Activated T-helper 1 cell treated with anti-CD3 and anti-CD28 coated beads, Interleukin-12 subunit alpha, Interleukin-12 subunit beta, Interleukin-2, Interleukin-4 antibody, amounts not matched to agents 30 ng/mL and 10 ng/mL and 1 ng/mL, durations not matched to agents 14 hours and 24 hours and 36 hours (primary cell): ENCODE measurements around the gene CATSPER3. TPM values are rescaled to one million over a fixed set of nuclear protein-coding genes. Genes with fewer than 3 reads are reported as not detected.
A peak's percentile ranks its signal among the peaks of the same experiment; 100 is the strongest.

Source experiments
- DNase-seq: peaks from one replicate; pipeline ENCODE4 v3.0.0; 2021; ENCODE audit warnings: low spot score
- H3K27ac Mint-ChIP-seq: one replicate; pipeline ENCODE4 v1.8.0; 2021; ENCODE audit warnings: mild to moderate bottlenecking, mixed read lengths
- H3K27me3 Mint-ChIP-seq: one replicate; pipeline ENCODE4 v1.8.0; 2022; ENCODE audit warnings: mild to moderate bottlenecking, moderate library complexity, mixed read lengths; ENCODE audit not compliant: insufficient read depth
- H3K36me3 Mint-ChIP-seq: one replicate; pipeline ENCODE4 v1.8.0; 2021; ENCODE audit warnings: low read depth, mixed read lengths
- H3K4me1 Mint-ChIP-seq: one replicate; pipeline ENCODE4 v1.8.0; 2021; ENCODE audit warnings: low read depth, mixed read lengths
- H3K4me3 Mint-ChIP-seq: one replicate; pipeline ENCODE4 v1.8.0; 2021; ENCODE audit warnings: mild to moderate bottlenecking, moderate library complexity, mixed read lengths
- H3K9me3 Mint-ChIP-seq: one replicate; pipeline ENCODE4 v1.8.0; 2021; ENCODE audit warnings: mixed read lengths
- intact Hi-C: fragments of 100-400 bp; cut with micrococcal nuclease; formaldehyde crosslinking; loops from one replicate; pipeline ENCODE4 v1.15.1; 2024
- total RNA-seq: library from RNA; stranded (reverse); gene quantifications from 2 replicates; pipeline ENCODE4 v1.2.3, GENCODE V29; 2022

Gene CATSPER3
- 0.41 and 0.81 TPM in 2 replicates for total RNA-seq

DNA sequence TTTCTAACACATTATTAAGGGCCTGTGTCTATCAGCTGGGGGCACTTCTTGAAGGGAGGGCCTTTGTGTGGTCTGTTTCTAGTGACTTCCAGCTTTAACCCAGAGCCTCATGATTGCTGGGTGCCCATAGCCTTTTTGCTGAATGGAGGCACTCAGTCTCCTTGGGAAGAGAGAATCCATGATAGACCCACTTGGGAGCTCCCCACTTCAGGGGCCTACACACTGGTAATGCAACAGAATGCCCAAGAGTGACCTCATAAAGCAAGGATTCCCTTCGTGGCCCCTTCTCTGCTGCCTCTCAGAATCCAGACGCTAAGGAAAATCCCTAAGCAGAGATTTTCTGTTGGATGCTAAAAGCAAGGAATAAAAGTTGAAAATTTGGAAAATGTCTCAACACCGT is at the start of gene CATSPER3:
Gene CATSPER3, plus strand, starts transcription at position 301 of the 400 bp plus-strand sequence. Its CDS starts 85 bp downstream, at position 386.
- Mint-ChIP-seq H3K27me3 (no peaks in the 10 kb centered on the region), H3K36me3 (peaks cover 22% of the 10 kb centered on the region), H3K4me1 (peaks cover 28% of the 10 kb centered on the region), H3K27ac (no peak within 1 kb of the TSS), H3K9me3 (no peaks in the 10 kb centered on the region), H3K4me3 (no peak within 1 kb of the TSS)
- intact Hi-C loops: no loop called here
- no peak for DNase-seq

DNA sequence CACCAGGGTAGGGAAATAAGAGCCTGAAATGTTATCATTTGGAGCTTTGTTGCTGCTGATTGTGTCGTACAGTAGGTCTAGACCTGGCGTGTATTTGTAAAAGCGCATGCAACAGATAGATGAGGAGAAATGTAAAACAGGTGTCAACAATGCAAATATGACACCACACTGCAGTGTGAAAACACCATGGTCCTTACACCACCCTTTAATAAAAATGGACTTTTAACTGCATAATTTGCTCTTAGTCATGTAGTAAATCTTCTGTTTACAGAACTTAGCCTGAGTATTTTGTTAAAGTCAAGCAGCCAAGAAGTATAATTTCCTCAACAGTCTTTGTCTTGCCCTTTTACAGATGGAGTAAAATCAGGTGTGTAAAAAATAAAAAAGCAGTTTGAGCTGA is 48.8 kb upstream of the CATSPER3 start:
- peaks cover 26% of the 10 kb centered on the region for H3K36me3 Mint-ChIP-seq
- no peaks in the 10 kb centered on the region for H3K9me3 Mint-ChIP-seq
- H3K4me1 Mint-ChIP-seq: peaks cover 24% of the 10 kb centered on the region
- H3K27ac Mint-ChIP-seq: peak overlapping the region; percentile 34
- intact Hi-C loops: loop anchor here (2.0 kb wide), 1 partner anchor 272 kb away; no protein-coding TSS in a partner anchor
- no peaks in the 10 kb centered on the region for H3K27me3 Mint-ChIP-seq
- no peak overlapping the region for H3K4me3 Mint-ChIP-seq
- no peak for DNase-seq

DNA sequence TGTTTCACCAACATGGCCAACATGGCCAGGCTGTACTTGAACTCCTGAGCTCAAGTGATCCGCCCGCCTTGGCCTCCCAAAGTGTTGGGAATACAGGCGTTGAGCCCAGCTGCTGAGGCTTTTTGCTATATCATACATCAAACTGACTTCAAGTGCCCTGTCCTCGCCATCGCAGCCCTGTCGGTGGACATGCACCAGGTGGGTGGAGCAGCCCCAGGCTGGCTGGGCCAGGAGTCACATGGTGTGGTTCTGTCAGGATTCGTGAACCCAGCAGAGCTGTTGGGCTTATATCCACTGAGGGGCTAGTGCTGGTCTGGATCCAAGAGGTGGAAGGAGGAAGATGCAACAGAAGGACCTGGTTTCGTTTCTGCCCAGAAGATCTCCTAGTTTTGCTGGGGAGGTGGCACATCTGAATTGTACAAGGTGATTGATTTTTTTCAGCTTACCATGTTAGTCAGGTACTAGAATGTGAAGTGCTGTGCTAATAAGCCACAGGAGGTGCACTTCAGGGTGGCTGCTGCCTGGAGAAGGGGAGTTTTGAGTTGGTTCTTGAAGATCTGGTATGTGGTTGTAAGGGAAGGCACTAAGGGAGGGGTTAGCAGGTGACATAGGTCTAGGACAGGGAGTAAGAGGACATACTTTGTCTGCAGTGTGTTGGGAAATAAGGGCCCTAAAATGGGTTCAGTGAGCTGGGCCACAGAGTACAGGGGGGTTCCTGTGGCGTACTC is 46.7 kb upstream of the CATSPER3 start:
- Mint-ChIP-seq H3K4me1 (peaks cover 24% of the 10 kb centered on the region), H3K9me3 (no peaks in the 10 kb centered on the region), H3K27ac (peak overlapping the region; percentile 77), H3K4me3 (no peak overlapping the region), H3K36me3 (peaks cover 23% of the 10 kb centered on the region), H3K27me3 (no peaks in the 10 kb centered on the region)
- intact Hi-C loops: loop anchor here (1.0 to 2.0 kb wide), 2 partner anchors 16 to 44 kb away; partner anchors contain the start of gene PCBD2
- DNase-seq: no peak

DNA sequence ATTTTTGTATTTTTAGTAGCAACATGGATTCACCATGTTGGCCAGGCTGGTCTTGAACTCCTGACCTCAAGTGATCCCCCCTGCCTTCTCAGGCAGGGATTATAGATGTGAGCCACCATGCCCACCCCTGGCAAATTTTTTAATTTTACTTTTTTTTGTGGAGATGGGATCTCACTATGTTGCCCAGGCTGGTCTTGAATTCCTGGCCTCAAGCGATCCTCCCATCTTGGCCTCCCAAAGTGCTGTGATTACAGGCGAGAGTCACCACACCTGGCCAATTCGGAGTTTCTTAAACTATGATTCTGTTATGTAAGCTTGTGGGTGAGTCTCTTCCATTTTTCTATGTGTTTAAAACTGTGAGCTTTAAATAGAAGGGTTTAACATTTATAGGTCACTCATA is 35.2 kb upstream of the CATSPER3 start:
- intact Hi-C loops: no loop called here
- no peaks in the 10 kb centered on the region for H3K9me3 Mint-ChIP-seq
- peaks cover 15% of the 10 kb centered on the region for H3K36me3 Mint-ChIP-seq
- H3K27me3 Mint-ChIP-seq: no peaks in the 10 kb centered on the region
- no peak for DNase-seq
- no peak overlapping the region for H3K4me3 Mint-ChIP-seq
- no peak overlapping the region for H3K27ac Mint-ChIP-seq
- no peaks in the 10 kb centered on the region for H3K4me1 Mint-ChIP-seq

DNA sequence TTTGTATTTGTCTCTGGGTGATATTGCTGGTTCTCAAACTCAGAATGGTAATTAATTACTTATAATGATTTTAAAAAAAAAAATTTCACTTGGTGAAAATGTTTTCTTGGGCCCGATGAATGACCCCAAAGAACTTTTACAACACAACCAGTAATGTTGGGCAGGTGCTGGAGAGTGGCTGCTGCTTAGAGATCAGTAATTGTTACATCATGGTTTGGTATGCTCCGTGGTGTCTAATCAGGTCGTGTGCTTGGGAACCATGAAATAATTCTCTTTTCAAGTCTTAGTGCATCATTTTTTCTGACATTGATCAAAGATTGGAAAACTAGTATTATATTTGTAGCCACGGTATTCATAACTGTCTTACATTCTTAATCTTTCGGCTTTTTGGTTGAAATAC is 33.5 kb upstream of the CATSPER3 start:
- intact Hi-C loops: no loop called here
- Mint-ChIP-seq H3K27ac (no peak overlapping the region), H3K9me3 (no peaks in the 10 kb centered on the region), H3K4me1 (no peaks in the 10 kb centered on the region), H3K4me3 (no peak overlapping the region), H3K36me3 (peaks cover 18% of the 10 kb centered on the region), H3K27me3 (no peaks in the 10 kb centered on the region)
- no peak for DNase-seq

DNA sequence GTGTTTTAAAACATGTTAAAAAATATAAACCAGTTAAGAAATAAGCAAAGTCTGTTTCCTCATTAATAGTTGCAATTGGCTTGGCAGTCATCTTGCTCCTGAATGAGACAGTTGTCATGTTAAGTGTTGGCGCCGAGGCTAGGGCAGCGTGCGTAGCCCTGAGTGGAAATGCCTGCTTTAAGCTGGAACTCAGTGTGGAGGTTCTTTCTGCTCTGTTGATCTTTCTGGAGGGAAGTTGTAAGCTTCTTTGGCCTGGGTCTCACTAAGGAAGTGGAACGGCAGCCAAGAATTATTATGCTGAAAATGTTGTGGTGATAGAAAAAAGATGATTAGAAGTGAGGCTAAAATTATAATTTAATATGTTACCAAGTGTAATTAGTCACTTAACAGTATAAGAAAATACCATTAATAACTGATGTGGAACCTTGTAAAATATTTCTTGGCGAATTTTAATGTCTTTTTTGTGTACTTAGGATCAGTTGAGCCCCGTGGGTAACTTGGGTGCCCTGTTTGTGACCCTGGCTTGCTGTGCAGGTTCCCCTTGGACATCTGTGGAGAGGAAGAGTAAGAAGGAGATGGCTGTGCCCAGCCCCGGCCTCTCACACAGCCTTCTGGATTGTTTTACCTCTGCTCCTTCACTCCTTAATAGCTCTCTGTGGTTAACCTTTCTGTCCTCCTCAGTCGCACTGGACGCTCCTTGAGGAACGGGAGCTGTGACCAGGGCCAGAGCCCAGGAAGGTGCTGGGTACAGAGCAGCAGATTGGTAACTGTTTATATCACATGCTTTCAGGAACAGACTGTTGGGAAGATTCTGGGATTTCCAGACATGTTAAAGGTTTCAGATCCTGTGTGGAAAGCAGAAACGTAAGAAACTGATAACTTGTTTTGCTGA is 31.8 kb upstream of the CATSPER3 start:
- no peak overlapping the region for H3K4me3 Mint-ChIP-seq
- H3K9me3 Mint-ChIP-seq: no peaks in the 10 kb centered on the region
- H3K36me3 Mint-ChIP-seq: peaks cover 19% of the 10 kb centered on the region
- intact Hi-C loops: no loop called here
- no peaks in the 10 kb centered on the region for H3K4me1 Mint-ChIP-seq
- H3K27ac Mint-ChIP-seq: no peak overlapping the region
- H3K27me3 Mint-ChIP-seq: no peaks in the 10 kb centered on the region
- DNase-seq: no peak

DNA sequence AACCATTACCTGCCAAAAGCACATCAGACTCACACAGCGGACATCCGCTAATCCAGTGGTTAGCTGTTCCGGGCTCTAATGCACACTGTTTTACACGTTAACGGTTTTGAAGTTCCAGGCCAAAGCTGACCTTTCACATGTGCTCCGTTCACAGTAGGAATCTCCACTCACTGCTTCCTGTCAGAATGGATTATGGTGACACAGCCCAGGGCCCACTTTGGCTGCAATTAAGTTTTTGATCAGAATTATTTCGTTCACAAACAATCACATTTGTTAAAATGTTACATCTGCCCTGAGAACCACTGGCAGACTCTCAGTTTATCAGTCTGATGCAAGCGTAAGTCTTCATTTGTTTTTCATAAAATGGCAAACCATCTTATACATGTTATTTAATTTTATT is 30.2 kb upstream of the CATSPER3 start:
- peaks cover 17% of the 10 kb centered on the region for H3K36me3 Mint-ChIP-seq
- no peak overlapping the region for H3K27ac Mint-ChIP-seq
- DNase-seq: no peak
- intact Hi-C loops: no loop called here
- no peaks in the 10 kb centered on the region for H3K9me3 Mint-ChIP-seq
- no peaks in the 10 kb centered on the region for H3K4me1 Mint-ChIP-seq
- H3K4me3 Mint-ChIP-seq: no peak overlapping the region
- H3K27me3 Mint-ChIP-seq: no peaks in the 10 kb centered on the region

DNA sequence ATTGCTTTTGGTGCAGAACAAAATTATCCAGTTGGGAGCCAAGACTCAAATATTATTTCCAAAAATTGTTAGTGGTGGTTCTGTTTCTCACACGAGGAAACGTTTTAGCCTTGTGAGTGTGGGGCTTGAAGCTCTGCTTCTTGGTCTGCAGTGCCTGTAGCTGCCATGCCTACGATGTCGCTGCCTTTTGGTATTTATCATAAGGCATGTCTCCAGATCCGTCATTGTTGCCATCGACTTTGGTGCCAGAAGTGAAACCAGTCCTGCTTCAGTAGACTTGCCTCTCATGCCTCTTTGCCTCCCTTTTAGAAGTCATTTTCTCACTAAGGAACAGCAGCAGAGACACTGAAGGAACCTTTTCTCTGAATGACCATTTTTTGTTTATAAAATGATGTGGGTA is 29.7 kb upstream of the CATSPER3 start:
- no peaks in the 10 kb centered on the region for H3K4me1 Mint-ChIP-seq
- H3K36me3 Mint-ChIP-seq: peaks cover 17% of the 10 kb centered on the region
- H3K27me3 Mint-ChIP-seq: no peaks in the 10 kb centered on the region
- no peak overlapping the region for H3K4me3 Mint-ChIP-seq
- H3K27ac Mint-ChIP-seq: no peak overlapping the region
- H3K9me3 Mint-ChIP-seq: no peaks in the 10 kb centered on the region
- DNase-seq: no peak
- intact Hi-C loops: no loop called here

DNA sequence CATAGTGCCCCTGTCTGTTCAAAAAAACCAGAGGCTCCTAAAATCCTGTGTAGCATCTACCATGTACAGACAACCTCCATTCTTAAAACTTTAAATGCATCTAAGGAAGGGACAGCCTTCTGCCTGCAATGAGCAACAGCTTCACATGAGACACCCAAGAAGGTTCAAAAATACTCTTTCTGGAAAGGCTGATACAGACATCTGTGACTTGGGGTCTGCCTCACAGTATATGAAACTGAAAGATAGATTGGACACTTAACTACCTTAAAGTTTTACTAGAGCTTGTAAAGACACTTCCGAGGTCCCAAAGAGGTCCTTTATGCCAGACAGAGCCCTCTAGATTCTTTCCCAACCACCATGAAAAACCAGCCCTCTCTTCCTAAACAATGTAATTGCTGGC is 28.2 kb upstream of the CATSPER3 start:
- intact Hi-C loops: no loop called here
- H3K27me3 Mint-ChIP-seq: no peaks in the 10 kb centered on the region
- H3K4me3 Mint-ChIP-seq: no peak overlapping the region

DNA sequence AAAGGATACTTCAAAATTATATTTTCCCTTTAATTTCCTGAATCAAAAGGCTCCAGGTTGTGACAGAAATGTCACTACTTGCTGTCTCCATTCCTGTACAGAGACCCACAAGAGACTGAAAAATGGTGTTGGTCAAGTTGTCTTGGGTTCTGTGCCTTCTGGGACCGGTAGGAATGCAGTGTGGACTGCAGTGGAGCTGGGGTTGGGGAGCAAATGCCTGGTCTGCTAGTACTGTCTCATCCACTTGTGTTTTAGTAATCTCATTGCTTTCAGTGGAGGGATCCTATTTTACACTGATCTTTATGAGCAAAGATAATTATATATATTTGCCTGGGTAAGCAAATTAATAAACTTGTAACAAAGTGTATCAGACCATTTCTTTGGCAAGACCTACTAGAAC is 24.2 kb upstream of the CATSPER3 start:
- no peak for DNase-seq
- H3K27ac Mint-ChIP-seq: no peak overlapping the region
- intact Hi-C loops: loop anchor here (5.0 kb wide), 1 partner anchor 249 kb away; no protein-coding TSS in a partner anchor
- H3K4me1 Mint-ChIP-seq: no peaks in the 10 kb centered on the region
- no peaks in the 10 kb centered on the region for H3K27me3 Mint-ChIP-seq
- H3K4me3 Mint-ChIP-seq: no peak overlapping the region
- H3K36me3 Mint-ChIP-seq: peaks cover 4% of the 10 kb centered on the region
- no peaks in the 10 kb centered on the region for H3K9me3 Mint-ChIP-seq

More for the DNA sequence above, 28.2 kb upstream of the CATSPER3 start:
- no peak for DNase-seq
- Mint-ChIP-seq H3K27ac (no peak overlapping the region), H3K36me3 (peaks cover 14% of the 10 kb centered on the region), H3K9me3 (no peaks in the 10 kb centered on the region), H3K4me1 (no peaks in the 10 kb centered on the region)

DNA sequence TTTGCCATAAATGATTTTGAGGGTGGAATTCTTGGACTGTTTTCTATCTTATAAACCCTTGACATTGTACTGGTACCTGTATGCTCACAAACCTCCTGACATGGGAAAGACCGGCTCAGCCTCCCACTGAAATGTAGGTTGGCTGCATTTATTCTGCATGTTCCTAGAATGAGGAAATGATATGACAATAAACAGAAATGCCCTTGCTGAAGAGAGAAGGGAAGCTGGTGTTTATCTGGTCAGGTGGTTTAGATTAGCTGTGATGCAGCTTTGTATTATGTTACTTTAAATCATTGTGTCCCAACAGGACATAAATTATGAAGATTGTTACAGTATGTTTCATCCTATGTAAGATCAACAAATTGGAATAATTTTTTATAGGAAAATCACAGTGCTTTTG is 23.1 kb upstream of the CATSPER3 start:
- H3K4me3 Mint-ChIP-seq: no peak overlapping the region
- H3K36me3 Mint-ChIP-seq: peaks cover 4% of the 10 kb centered on the region
- H3K27ac Mint-ChIP-seq: no peak overlapping the region
- no peaks in the 10 kb centered on the region for H3K9me3 Mint-ChIP-seq
- no peaks in the 10 kb centered on the region for H3K27me3 Mint-ChIP-seq
- intact Hi-C loops: loop anchor here (5.0 kb wide), 1 partner anchor 248 kb away; no protein-coding TSS in a partner anchor
- no peaks in the 10 kb centered on the region for H3K4me1 Mint-ChIP-seq
- DNase-seq: no peak

DNA sequence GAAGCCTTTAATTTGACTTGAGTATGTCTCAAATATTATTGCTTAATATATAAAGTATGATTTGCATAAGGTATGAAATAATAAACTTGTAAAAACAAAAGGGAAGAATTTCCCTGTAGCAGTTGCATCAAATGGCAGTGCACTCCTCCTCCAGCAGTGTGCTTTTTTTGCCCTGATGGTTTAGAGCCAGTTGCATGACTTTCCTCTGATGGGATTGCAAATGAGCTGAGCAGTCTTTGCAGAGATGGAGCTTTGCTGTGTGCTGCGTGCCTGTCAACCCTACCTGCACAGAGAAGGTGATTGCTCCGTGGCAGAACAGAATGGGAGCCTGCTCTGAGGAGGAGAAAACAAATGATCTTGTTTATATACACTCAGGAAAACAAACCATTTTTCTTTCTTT is 22.7 kb upstream of the CATSPER3 start:
- no peak for DNase-seq
- Mint-ChIP-seq H3K27me3 (no peaks in the 10 kb centered on the region), H3K4me3 (no peak overlapping the region), H3K27ac (no peak overlapping the region), H3K36me3 (peaks cover 2% of the 10 kb centered on the region), H3K9me3 (no peaks in the 10 kb centered on the region), H3K4me1 (no peaks in the 10 kb centered on the region)
- intact Hi-C loops: no loop called here

DNA sequence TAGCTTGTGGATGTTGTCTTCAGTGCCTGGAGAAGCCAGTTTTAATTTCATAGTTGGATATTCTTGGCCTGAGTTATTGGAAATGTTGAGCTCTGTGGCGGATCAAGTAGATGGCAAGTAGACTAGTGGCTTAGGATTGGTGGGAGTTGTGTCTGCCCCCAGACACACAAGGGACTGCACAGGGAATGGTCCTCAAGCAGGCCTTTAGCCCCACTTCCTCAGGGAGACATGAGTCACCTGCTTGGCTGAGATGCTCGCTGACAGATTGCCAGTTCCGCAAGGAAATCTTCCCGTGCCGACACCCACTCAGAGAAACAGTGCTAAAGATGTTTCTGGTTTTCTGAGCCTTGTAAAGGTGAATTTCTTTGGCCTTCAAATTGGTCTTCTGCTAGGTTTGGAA is 18.8 kb upstream of the CATSPER3 start:
- no peaks in the 10 kb centered on the region for H3K4me1 Mint-ChIP-seq
- intact Hi-C loops: no loop called here
- H3K27ac Mint-ChIP-seq: no peak overlapping the region
- H3K4me3 Mint-ChIP-seq: no peak overlapping the region
- DNase-seq: no peak
- no peaks in the 10 kb centered on the region for H3K36me3 Mint-ChIP-seq
- H3K27me3 Mint-ChIP-seq: no peaks in the 10 kb centered on the region
- H3K9me3 Mint-ChIP-seq: peaks cover 4% of the 10 kb centered on the region
